Measurements from ENCODE around the gene ODR4.

Gene ODR4

GRCh38 chr1:186420923-186421322, 45.3 kb downstream of the ODR4 start:
- DNase-seq (ENCODE audit: low read depth, low spot score) = peak; percentile 12
- no peak for TF ChIP-seq CTCF (IDR thresholded peaks at IDR 0.05; ENCODE audit: low read depth, low read length)
- in situ Hi-C loops (cut with HindIII; ENCODE audit: low sequenced_read_pairs) = no loop called here
- H3K4me3 ChIP-seq (ENCODE audit: low read depth, low read length) = no peak overlapping the region

GRCh38 chr1:186421446-186421845, 45.8 kb downstream of the ODR4 start:
- TF ChIP-seq CTCF (IDR thresholded peaks at IDR 0.05; ENCODE audit: low read depth, low read length) = no peak
- DNase-seq (ENCODE audit: low read depth, low spot score) = no peak
- in situ Hi-C loops (cut with HindIII; ENCODE audit: low sequenced_read_pairs) = no loop called here
- H3K4me3 ChIP-seq (ENCODE audit: low read depth, low read length) = no peak overlapping the region

GRCh38 chr1:186424539-186424938, 48.9 kb downstream of the ODR4 start:
- no peak for DNase-seq (ENCODE audit: low read depth, low spot score)
- in situ Hi-C loops (cut with HindIII; ENCODE audit: low sequenced_read_pairs) = no loop called here
- TF ChIP-seq CTCF (IDR thresholded peaks at IDR 0.05; ENCODE audit: low read depth, low read length) = no peak
- H3K4me3 ChIP-seq (ENCODE audit: low read depth, low read length) = no peak overlapping the region

DNA sequence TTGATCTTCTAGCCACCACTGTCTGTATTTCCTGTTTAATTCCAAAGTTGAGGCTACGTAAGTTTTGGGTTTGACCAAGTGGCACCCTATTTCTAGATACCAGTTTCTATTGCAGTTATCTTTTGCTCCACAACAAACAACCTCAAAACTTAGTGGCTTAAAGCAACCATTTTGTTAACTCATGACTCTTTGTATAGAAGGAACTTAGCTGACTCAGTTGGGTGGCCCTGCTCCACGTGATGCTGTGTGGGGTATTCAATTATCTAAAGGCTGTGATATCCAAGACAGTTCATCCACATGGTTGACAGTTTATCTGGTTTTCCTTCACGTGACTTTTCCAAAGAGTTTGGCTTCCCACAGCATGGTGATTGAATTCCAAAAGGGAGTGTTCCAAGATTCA, 50.5 kb downstream of the ODR4 start:
- H3K4me3 ChIP-seq (ENCODE audit: low read depth, low read length) = no peak overlapping the region
- DNase-seq (ENCODE audit: low read depth, low spot score) = no peak
- in situ Hi-C loops (cut with HindIII; ENCODE audit: low sequenced_read_pairs) = no loop called here
- no peak for TF ChIP-seq CTCF (IDR thresholded peaks at IDR 0.05; ENCODE audit: low read depth, low read length)

GRCh38 chr1:186429017-186429416, 53.4 kb downstream of the ODR4 start:
- in situ Hi-C loops (cut with HindIII; ENCODE audit: low sequenced_read_pairs) = no loop called here

DNA sequence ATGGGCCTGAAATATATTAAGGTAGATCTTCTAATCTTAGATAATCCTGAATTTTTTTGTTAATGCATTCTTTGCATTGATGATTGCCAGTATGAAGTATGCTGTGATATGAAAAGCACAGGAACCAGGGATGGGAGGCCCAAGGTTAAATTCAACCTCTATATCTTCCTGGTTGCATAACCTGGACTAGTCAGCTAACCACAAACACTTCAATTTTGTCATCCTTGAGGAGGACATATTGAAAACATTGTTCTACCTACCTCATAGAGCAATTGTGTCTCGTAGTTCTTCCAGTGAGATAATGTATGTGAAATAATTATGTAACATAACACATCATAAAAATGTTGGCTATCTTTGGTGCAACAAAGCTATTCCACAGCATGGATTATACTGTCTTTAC, 59.7 kb downstream of the ODR4 start:
- DNase-seq (ENCODE audit: low read depth, low spot score) = no peak
- no peak overlapping the region for H3K4me3 ChIP-seq (ENCODE audit: low read depth, low read length)
- in situ Hi-C loops (cut with HindIII; ENCODE audit: low sequenced_read_pairs) = no loop called here
- TF ChIP-seq CTCF (IDR thresholded peaks at IDR 0.05; ENCODE audit: low read depth, low read length) = no peak

More at GRCh38 chr1:186429017-186429416, 53.4 kb downstream of the ODR4 start:
- no peak for TF ChIP-seq CTCF (IDR thresholded peaks at IDR 0.05; ENCODE audit: low read depth, low read length)
- no peak overlapping the region for H3K4me3 ChIP-seq (ENCODE audit: low read depth, low read length)
- no peak for DNase-seq (ENCODE audit: low read depth, low spot score)

- no peak for DNase-seq (ENCODE audit: low read depth, low spot score)
- TF ChIP-seq CTCF (IDR thresholded peaks at IDR 0.05; ENCODE audit: low read depth, low read length) = no peak
- in situ Hi-C loops (cut with HindIII; ENCODE audit: low sequenced_read_pairs) = no loop called here
- no peak overlapping the region for H3K4me3 ChIP-seq (ENCODE audit: low read depth, low read length)
Observed at GRCh38 chr1:186438567-186438966, 62.9 kb downstream of the ODR4 start.
